PC-9 (cell line): ENCODE measurements around the gene FBXO30. TPM values are rescaled to one million over a fixed set of nuclear protein-coding genes. Genes with fewer than 3 reads are reported as not detected.
A peak's percentile ranks its signal among the peaks of the same experiment; 100 is the strongest.

ENCODE experiments used
- BruUV-seq: library from RNA; stranded (reverse); fragments of 400-500 nt; replicated peaks from 2 replicates; lab custom pipeline; 2021; lab: Mats Ljungman, UMichigan
- CTCF ChIA-PET: fragments of 300-600 bp; sonication (Branson Sonifier 250); formaldehyde crosslinking; loops from one replicate; lab custom pipeline; 2022; ENCODE audit warnings: antibody characterized with exemption; lab: Charles Lee
- POLR2A ChIA-PET: fragments of 300-600 bp; sonication (Branson Sonifier 250); formaldehyde crosslinking; loops from one replicate; lab custom pipeline; 2022; ENCODE audit warnings: antibody characterized with exemption; ENCODE audit not compliant: unreplicated experiment; lab: Charles Lee
- DNase-seq, 2 experiments: peaks; one replicate each; pipeline versions ENCODE4 v3.0.0 to v3.0.0-alpha.2; 2015 to 2022; ENCODE audit warnings: mixed read lengths in 1 of 2
- H2AFZ ChIP-seq: fragments of 200-600 bp; sonication (generic); 2 replicates; pipeline ENCODE4 v1.8.1; 2017; ENCODE audit warnings: antibody characterized with exemption
- H3F3A ChIP-seq: fragments of 200-600 bp; sonication (generic); 2 replicates; pipeline ENCODE4 v1.8.1; 2017; ENCODE audit warnings: antibody characterized with exemption, mild to moderate bottlenecking, low read depth; ENCODE audit not compliant: insufficient read depth
- H3K27ac ChIP-seq: fragments of 200-600 bp; sonication (generic); 2 replicates; pipeline ENCODE4 v1.6.1; 2016; ENCODE audit warnings: mixed run types
- H3K27me3 ChIP-seq: fragments of 200-600 bp; sonication (generic); 2 replicates; pipeline ENCODE4 v1.6.1; 2016; ENCODE audit warnings: low read depth, mixed run types; ENCODE audit not compliant: insufficient read depth
- H3K36me3 ChIP-seq: fragments of 200-600 bp; sonication (generic); 2 replicates; pipeline ENCODE4 v1.6.1; 2016; ENCODE audit warnings: low read depth, mixed run types
- H3K4me1 ChIP-seq: fragments of 200-600 bp; sonication (generic); replicated peaks from 2 replicates; pipeline ENCODE4 v1.6.1; 2016; ENCODE audit warnings: mixed run types; ENCODE audit not compliant: insufficient read depth
- H3K4me2 ChIP-seq: fragments of 200-600 bp; sonication (generic); 2 replicates; pipeline ENCODE4 v1.6.1; 2017; ENCODE audit warnings: mixed run types
- H3K4me3 ChIP-seq: fragments of 200-600 bp; sonication (generic); 2 replicates; pipeline ENCODE4 v1.6.1; 2016; ENCODE audit warnings: mixed run types
- H3K79me2 ChIP-seq: fragments of 200-600 bp; sonication (generic); 2 replicates; pipeline ENCODE4 v1.6.1; 2017; ENCODE audit warnings: low read depth, mixed run types
- H3K9me2 ChIP-seq: fragments of 200-600 bp; sonication (generic); 2 replicates; pipeline ENCODE4 v1.8.1; 2017; ENCODE audit warnings: mild to moderate bottlenecking; ENCODE audit not compliant: insufficient read depth
- H3K9me3 ChIP-seq: fragments of 200-600 bp; sonication (generic); 2 replicates; pipeline ENCODE4 v1.8.1; 2016; ENCODE audit warnings: low read depth; ENCODE audit not compliant: insufficient read depth
- H4K20me1 ChIP-seq: fragments of 200-600 bp; sonication (generic); 2 replicates; pipeline ENCODE4 v1.8.1; 2017; ENCODE audit not compliant: insufficient read depth
- EZH2 ChIP-seq: fragments of 200-600 bp; sonication (generic); IDR thresholded peaks from 2 replicates; pipeline ENCODE4 v1.8.0; 2017; ENCODE audit warnings: antibody characterized with exemption, low read depth
- intact Hi-C: fragments of 100-400 bp; cut with micrococcal nuclease; formaldehyde crosslinking; loops from one replicate; pipeline ENCODE4 v1.10.0; 2022; ENCODE audit not compliant: unreplicated experiment
- total RNA-seq: library from RNA; stranded (reverse); gene quantifications from 2 replicates; pipeline ENCODE4 v1.2.3, GENCODE V29; 2021
- TF ChIP-seq, protein P1 (sequence below): fragments of 200-600 bp; sonication (generic); conservative IDR thresholded peaks from 2 replicates; pipeline ENCODE4 v1.6.1; 2017; ENCODE audit warnings: mixed run types, antibody characterized with exemption, mild to moderate bottlenecking, moderate library complexity

Gene FBXO30
- total RNA-seq, 1 experiment from 2014 or later = 10.6 TPM

DNA sequence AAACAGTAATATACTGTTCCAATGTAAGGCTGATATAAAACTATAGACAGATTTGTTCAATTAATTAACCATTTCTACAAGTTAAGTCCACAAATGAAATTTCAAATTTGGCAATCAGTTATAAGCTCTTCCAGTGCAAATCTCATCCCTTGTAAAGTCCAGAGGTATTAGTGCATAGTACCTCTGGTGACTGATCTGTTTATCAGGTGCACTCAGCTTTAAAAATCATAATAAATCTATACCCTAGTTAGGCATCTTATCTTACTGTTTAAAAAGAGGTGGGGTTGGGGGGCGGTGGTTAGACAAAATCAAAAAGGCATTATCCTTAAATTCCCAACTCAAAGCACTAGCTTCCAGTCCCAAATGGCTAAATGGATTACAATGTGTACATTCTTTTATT is 2.9 kb downstream of the FBXO30 start:
- Histone ChIP-seq H4K20me1 (peaks cover 12% of the 10 kb centered on the region; the same call in 1 of the 2 replicates), H3K27me3 (no peaks in the 10 kb centered on the region), H3K4me2 (peak overlapping the region; percentile 84), H3K4me3 (peak overlapping the region; percentile 73; the same call in 1 of the 2 replicates), H2AFZ (no peak overlapping the region), H3K79me2 (peaks cover 75% of the 10 kb centered on the region), H3K27ac (no peak overlapping the region), H3K36me3 (0 out of 2 replicates have a peak, but pooled peaks cover 2% of the 10 kb centered on the region), H3K9me3 (no peaks in the 10 kb centered on the region), H3F3A (no peaks in the 10 kb centered on the region), H3K4me1 (peaks cover 45% of the 10 kb centered on the region), H3K9me2 (no peaks in the 10 kb centered on the region)
- intact Hi-C loops = no loop called here
- no peak for DNase-seq
- CTCF ChIA-PET = no interaction called here
- no peak for TF ChIP-seq EZH2
- TF ChIP-seq, protein P1, sequence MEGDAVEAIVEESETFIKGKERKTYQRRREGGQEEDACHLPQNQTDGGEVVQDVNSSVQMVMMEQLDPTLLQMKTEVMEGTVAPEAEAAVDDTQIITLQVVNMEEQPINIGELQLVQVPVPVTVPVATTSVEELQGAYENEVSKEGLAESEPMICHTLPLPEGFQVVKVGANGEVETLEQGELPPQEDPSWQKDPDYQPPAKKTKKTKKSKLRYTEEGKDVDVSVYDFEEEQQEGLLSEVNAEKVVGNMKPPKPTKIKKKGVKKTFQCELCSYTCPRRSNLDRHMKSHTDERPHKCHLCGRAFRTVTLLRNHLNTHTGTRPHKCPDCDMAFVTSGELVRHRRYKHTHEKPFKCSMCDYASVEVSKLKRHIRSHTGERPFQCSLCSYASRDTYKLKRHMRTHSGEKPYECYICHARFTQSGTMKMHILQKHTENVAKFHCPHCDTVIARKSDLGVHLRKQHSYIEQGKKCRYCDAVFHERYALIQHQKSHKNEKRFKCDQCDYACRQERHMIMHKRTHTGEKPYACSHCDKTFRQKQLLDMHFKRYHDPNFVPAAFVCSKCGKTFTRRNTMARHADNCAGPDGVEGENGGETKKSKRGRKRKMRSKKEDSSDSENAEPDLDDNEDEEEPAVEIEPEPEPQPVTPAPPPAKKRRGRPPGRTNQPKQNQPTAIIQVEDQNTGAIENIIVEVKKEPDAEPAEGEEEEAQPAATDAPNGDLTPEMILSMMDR = no peak
- BruUV-seq = no TSS peak
- POLR2A ChIA-PET = interaction anchor here (0.6 to 0.7 kb wide), 2 partner anchors 68 to 408 kb away, joined by 3 read pairs; no protein-coding TSS in a partner anchor

DNA sequence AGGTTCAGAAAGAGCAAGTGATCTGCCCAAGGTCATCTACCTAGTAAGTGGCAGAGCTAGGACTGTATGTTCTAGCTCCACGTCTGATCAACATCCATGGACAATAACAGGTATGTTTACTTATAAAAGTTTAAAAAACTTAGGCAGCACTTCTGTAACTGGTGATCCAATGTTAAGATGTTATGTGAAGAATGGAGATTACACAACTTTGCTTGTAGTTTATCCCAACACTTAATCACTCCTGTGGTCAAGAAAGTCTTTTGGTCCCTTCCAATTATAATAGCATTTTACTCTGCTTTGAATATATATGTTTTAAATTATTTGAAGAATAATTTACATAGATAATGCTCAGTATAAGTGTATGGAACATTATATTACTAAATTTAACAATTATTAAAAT is 4.8 kb downstream of the FBXO30 start:
- POLR2A ChIA-PET = no interaction called here
- Histone ChIP-seq H3K27ac (no peak overlapping the region), H4K20me1 (peaks cover 14% of the 10 kb centered on the region; the same call in 1 of the 2 replicates), H3K27me3 (no peaks in the 10 kb centered on the region), H3K4me2 (peak overlapping the region; percentile 84), H3F3A (no peaks in the 10 kb centered on the region), H3K79me2 (peaks cover 88% of the 10 kb centered on the region), H3K9me2 (no peaks in the 10 kb centered on the region), H3K9me3 (no peaks in the 10 kb centered on the region), H2AFZ (no peak overlapping the region), H3K4me1 (peaks cover 34% of the 10 kb centered on the region), H3K36me3 (peaks cover 16% of the 10 kb centered on the region), H3K4me3 (no peak overlapping the region)
- CTCF ChIA-PET = no interaction called here
- TF ChIP-seq, protein P1 = no peak
- no peak for TF ChIP-seq EZH2
- no TSS peak for BruUV-seq
- no peak for DNase-seq
- intact Hi-C loops = no loop called here

DNA sequence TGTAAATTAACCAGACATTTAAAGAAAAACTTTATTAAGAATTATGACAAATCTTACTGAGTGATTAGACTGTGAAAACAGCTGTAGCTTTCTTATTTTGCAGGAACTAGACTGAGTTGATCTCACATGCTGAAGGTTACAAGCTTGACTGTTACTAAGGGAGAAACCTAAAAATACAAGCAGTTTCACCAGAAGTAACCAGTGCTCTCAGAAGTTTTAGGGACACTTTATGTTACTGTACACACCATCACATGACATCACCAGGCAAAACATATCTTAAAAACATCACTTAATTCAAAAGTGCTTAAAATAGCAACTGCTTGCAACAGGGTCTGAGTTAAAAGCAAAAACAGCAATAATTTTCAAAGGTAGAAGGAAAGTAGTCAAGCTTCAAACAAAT is 5.4 kb downstream of the FBXO30 start:
- ChIA-PET POLR2A (no interaction called here), CTCF (no interaction called here)
- Histone ChIP-seq H3K79me2 (peaks cover 94% of the 10 kb centered on the region), H3K4me1 (peaks cover 34% of the 10 kb centered on the region), H2AFZ (no peak overlapping the region), H3K27me3 (no peaks in the 10 kb centered on the region), H3F3A (no peaks in the 10 kb centered on the region), H3K27ac (no peak overlapping the region), H3K4me2 (no peak overlapping the region), H3K9me3 (no peaks in the 10 kb centered on the region), H4K20me1 (peaks cover 14% of the 10 kb centered on the region; the same call in 1 of the 2 replicates), H3K36me3 (peaks cover 21% of the 10 kb centered on the region), H3K4me3 (no peak overlapping the region), H3K9me2 (no peaks in the 10 kb centered on the region)
- BruUV-seq = no TSS peak
- no peak for DNase-seq
- no peak for TF ChIP-seq EZH2
- TF ChIP-seq, protein P1 = no peak
- intact Hi-C loops = no loop called here
